CD4-positive, alpha-beta T cell treated with Interleukin-4 for 4 hours (primary cell): ENCODE data around the gene XRRA1.
A peak's percentile ranks its signal among the peaks of the same experiment; 100 is the strongest.

Experiments used
- DNase-seq: peaks from one replicate; pipeline ENCODE4 v3.0.0-alpha.2; 2020

The XRRA1 gene

GRCh38 chr11:74950374-74950969 is 1.6 kb upstream of the XRRA1 start:
- DNase-seq = no peak

GRCh38 chr11:74949753-74950137 is 854 bp upstream of the XRRA1 start:
- no peak for DNase-seq

- DNase-seq = peak; percentile 4
Observed at GRCh38 chr11:74948546-74948897, 369 bp downstream of the XRRA1 start.

- DNase-seq = no peak
Observed at GRCh38 chr11:74942073-74942759, 6.7 kb downstream of the XRRA1 start.

GRCh38 chr11:74941492-74941891 is 7.4 kb downstream of the XRRA1 start:
- no peak for DNase-seq

GRCh38 chr11:74937696-74938475 is 11.0 kb downstream of the XRRA1 start:
- no peak for DNase-seq

GRCh38 chr11:74936976-74937375 is 11.9 kb downstream of the XRRA1 start:
- no peak for DNase-seq

- no peak for DNase-seq
Observed at GRCh38 chr11:74936087-74936486, 12.8 kb downstream of the XRRA1 start.

GRCh38 chr11:74935285-74935684 is 13.6 kb downstream of the XRRA1 start:
- DNase-seq = no peak

GRCh38 chr11:74933765-74934164 is 15.1 kb downstream of the XRRA1 start:
- DNase-seq = no peak

- DNase-seq = no peak
Observed at GRCh38 chr11:74932797-74933196, 16.1 kb downstream of the XRRA1 start.

- DNase-seq = no peak
Observed at GRCh38 chr11:74932169-74932568, 16.7 kb downstream of the XRRA1 start.

- DNase-seq = peak; percentile 76
Observed at GRCh38 chr11:74929431-74930363, 19.2 kb downstream of the XRRA1 start.

GRCh38 chr11:74927496-74927895 is 21.4 kb downstream of the XRRA1 start:
- DNase-seq = no peak

GRCh38 chr11:74926304-74927030 is 22.4 kb downstream of the XRRA1 start:
- no peak for DNase-seq

- no peak for DNase-seq
Observed at GRCh38 chr11:74925281-74925680, 23.6 kb downstream of the XRRA1 start.

GRCh38 chr11:74923125-74923524 is 25.8 kb downstream of the XRRA1 start:
- no peak for DNase-seq

GRCh38 chr11:74909812-74910211 is 39.1 kb downstream of the XRRA1 start:
- no peak for DNase-seq

GRCh38 chr11:74909385-74909784 is 39.5 kb downstream of the XRRA1 start:
- no peak for DNase-seq

GRCh38 chr11:74905326-74905725 is 43.6 kb downstream of the XRRA1 start:
- DNase-seq = no peak

- DNase-seq = no peak
Observed at GRCh38 chr11:74902342-74902741, 46.5 kb downstream of the XRRA1 start.

GRCh38 chr11:74896311-74896710 is 52.6 kb downstream of the XRRA1 start:
- no peak for DNase-seq
